ENCODE data around the gene SHOX.
"Not testable (repeated sequence)": the region's sequence is repeated elsewhere in the genome, so short reads cannot be mapped to it uniquely, and the experiment has no call there.

Gene SHOX

GRCh38 chrX:638482-639131 is 8.0 kb downstream of the SHOX start:
- DNase-seq = no peak

- no peak for DNase-seq
Measured at GRCh38 chrX:639151-639550, 8.6 kb downstream of the SHOX start.

- no peak for DNase-seq
Measured at GRCh38 chrX:640641-641040, 10.1 kb downstream of the SHOX start.

- no peak for DNase-seq
Measured at GRCh38 chrX:641671-642435, 11.3 kb downstream of the SHOX start.

GRCh38 chrX:642436-643240 is 12.0 kb downstream of the SHOX start:
- no peak for DNase-seq

GRCh38 chrX:643241-643595 is 12.6 kb downstream of the SHOX start:
- no peak for DNase-seq

- DNase-seq = no peak
Measured at GRCh38 chrX:643911-644303, 13.3 kb downstream of the SHOX start.

- DNase-seq = no peak
Measured at GRCh38 chrX:644304-645281, 14.0 kb downstream of the SHOX start.

- DNase-seq = no peak
Measured at GRCh38 chrX:646228-646495, 15.6 kb downstream of the SHOX start.

- no peak for DNase-seq
Measured at GRCh38 chrX:646796-647195, 16.2 kb downstream of the SHOX start.

- no peak for DNase-seq
Measured at GRCh38 chrX:649166-649565, 18.6 kb downstream of the SHOX start.

GRCh38 chrX:650324-650723 is 19.7 kb downstream of the SHOX start:
- no peak for DNase-seq

- no peak for DNase-seq
Measured at GRCh38 chrX:650811-651210, 20.2 kb downstream of the SHOX start.

- not testable (repeated sequence) for DNase-seq
Measured at GRCh38 chrX:651922-652321, 21.3 kb downstream of the SHOX start.

GRCh38 chrX:652341-652741 is 21.8 kb downstream of the SHOX start:
- DNase-seq = no peak

- no peak for DNase-seq
Measured at GRCh38 chrX:653306-653705, 22.7 kb downstream of the SHOX start.

GRCh38 chrX:661154-661553 is 30.6 kb downstream of the SHOX start:
- DNase-seq = no peak

GRCh38 chrX:662126-662525 is 31.5 kb downstream of the SHOX start:
- DNase-seq = no peak

- no peak for DNase-seq
Measured at GRCh38 chrX:663841-664240, 33.2 kb downstream of the SHOX start.

- no peak for DNase-seq
Measured at GRCh38 chrX:666762-667720, 36.5 kb downstream of the SHOX start.

GRCh38 chrX:670645-671044 is 40.1 kb downstream of the SHOX start:
- no peak for DNase-seq

- DNase-seq = no peak
Measured at GRCh38 chrX:672931-673330, 42.3 kb downstream of the SHOX start.
